ENCODE results near the gene GNAI2. TPM values are rescaled to one million over a fixed set of nuclear protein-coding genes. Genes with fewer than 3 reads are reported as not detected.

Gene GNAI2
- total RNA-seq (2021) (181 to 185 TPM (median 185 TPM) in 3 replicates), Bru-seq, nascent RNA (percentile 72 among the genes with signal in this experiment)
- long read RNA-seq, experiment 1, transcript GNAI2-210 (7 exons, 2,445 nt) = minor isoform, 8 of 706 reads
- long read RNA-seq, experiment 1, transcript GNAI2-203 (9 exons, 2,407 nt) = minor isoform, 26 of 706 reads
- long read RNA-seq, experiment 1, transcript GNAI2-202 (9 exons, 2,464 nt) = major isoform, 597 of 706 reads
- long read RNA-seq, experiment 1, partial matches to known transcripts = 47 of 706 reads
- long read RNA-seq, experiment 1, other reads (novel, unspliced or antisense) = 28 of 706 reads
- long read RNA-seq, experiment 2, transcript GNAI2-202 (9 exons, 2,464 nt) = major isoform, 164 of 266 reads
- long read RNA-seq, experiment 2, transcript GNAI2-210 (7 exons, 2,445 nt) = minor isoform, 7 of 266 reads
- long read RNA-seq, experiment 2, partial matches to known transcripts = 35 of 266 reads
- long read RNA-seq, experiment 2, other reads (novel, unspliced or antisense) = 56 of 266 reads
- long read RNA-seq, experiment 3, partial matches to known transcripts = 2 of 10 reads
- long read RNA-seq, experiment 3, other reads (novel, unspliced or antisense) = 3 of 10 reads

GRCh38 chr3:50235716-50236483, at the start of gene GNAI2:
Gene GNAI2 (plus strand): TSS chr3:50236204. CDS start chr3:50236336, 132 bp downstream.
- ChIA-PET POLR2A (interaction anchor here (0.6 to 1.2 kb wide), 10 partner anchors 8 to 92 kb away, joined by 3 to 10 read pairs (median 4); partner anchors contain the start of gene TUSC2), CTCF (interaction anchor here (0.6 to 2.9 kb wide), 20 partner anchors 9 to 378 kb away, joined by 3 to 42 read pairs (median 7); partner anchors contain the start of genes GNAT1 and IFRD2)
- H3K4me3 Mint-ChIP-seq = peak within 1 kb of the TSS; percentile 97
- H3K9me3 Mint-ChIP-seq = no peaks in the 10 kb centered on the region
- TF ChIP-seq NR3C1 (CRISPR knock-in tag; conservative IDR thresholded peaks at IDR 0.05; ENCODE audit: low read depth) = 0 out of 2 replicates have a peak, but pooled peaks have one; percentile 53
- TF ChIP-seq CDX4 (CRISPR knock-in tag; IDR thresholded peaks at IDR 0.05; ENCODE audit: borderline replicate concordance) = no peak
- peak; percentile 49 for TF ChIP-seq PRDM15 (CRISPR knock-in tag; IDR thresholded peaks at IDR 0.05)
- TF ChIP-seq ERG (CRISPR knock-in tag; IDR thresholded peaks at IDR 0.05) = no peak
- 0 out of 2 replicates have a peak, but pooled peaks have one; percentile 34 for TF ChIP-seq TEAD1 (CRISPR knock-in tag; IDR thresholded peaks at IDR 0.05)
- TF ChIP-seq KAT7 (CRISPR knock-in tag; IDR thresholded peaks at IDR 0.05; ENCODE audit: borderline replicate concordance) = 0 out of 2 replicates have a peak, but pooled peaks have one; percentile 91
- TF ChIP-seq NFYB (CRISPR knock-in tag; conservative IDR thresholded peaks at IDR 0.05; ENCODE audit: low read depth) = peak; percentile 49; the same call in 1 of the 2 replicates
- peak; percentile 85 for TF ChIP-seq E2F5 (CRISPR knock-in tag; IDR thresholded peaks at IDR 0.05)
- 0 out of 2 replicates have a peak, but pooled peaks have one; percentile 77 for TF ChIP-seq CBFB (CRISPR knock-in tag; IDR thresholded peaks at IDR 0.05; ENCODE audit: low read depth)
- TF ChIP-seq SP1 (CRISPR knock-in tag; conservative IDR thresholded peaks at IDR 0.05) = peak; percentile 93
- TF ChIP-seq FOXP4 (CRISPR knock-in tag; IDR thresholded peaks at IDR 0.05) = peak; percentile 89; the same call in 1 of the 2 replicates
- peak; percentile 62 for TF ChIP-seq FOXP1 (CRISPR knock-in tag; IDR thresholded peaks at IDR 0.05; ENCODE audit: borderline replicate concordance)
- TF ChIP-seq EMX1 (CRISPR knock-in tag; IDR thresholded peaks at IDR 0.05) = no peak
- 0 out of 2 replicates have a peak, but pooled peaks have one; percentile 51 for TF ChIP-seq ETV6 (CRISPR knock-in tag; IDR thresholded peaks at IDR 0.05)
- no peak for TF ChIP-seq ZNF532 (CRISPR knock-in tag; IDR thresholded peaks at IDR 0.05; ENCODE audit: borderline replicate concordance)
- peak; percentile 67 for TF ChIP-seq ZNF263 (CRISPR knock-in tag; IDR thresholded peaks at IDR 0.05; ENCODE audit: low read depth)
- no peaks in the 10 kb centered on the region for H3K36me3 Mint-ChIP-seq
- DNase-seq (ENCODE audit: low spot score) = peak; percentile 99
- peak; percentile 94 for ATAC-seq
- no peaks in the 10 kb centered on the region for H3K27me3 Mint-ChIP-seq (ENCODE audit: low read depth)
- peaks cover 48% of the 10 kb centered on the region for H3K4me1 Mint-ChIP-seq
- H3K27ac Mint-ChIP-seq = peak within 1 kb of the TSS; percentile 93

Measured in WTC11 (cell line).